Astrocyte (in vitro differentiated cells and primary cell): ENCODE results near the gene LSM4. TPM values are rescaled to one million over a fixed set of nuclear protein-coding genes. Genes with fewer than 3 reads are reported as not detected.

Experiments used
- DNase-seq: peaks from one replicate; pipeline ENCODE4 v3.0.0-alpha.2; 2010; ENCODE audit warnings: low read depth
- FAIRE-seq: peaks from 2 replicates; lab custom pipeline; 2011; peaks lifted over from hg19 to GRCh38; lab: Jason Lieb, UNC
- H2AFZ ChIP-seq: 2 replicates; pipeline ENCODE4 v1.6.0; 2012; ENCODE audit warnings: low read depth, low read length, inconsistent platforms
- H3K27ac ChIP-seq: 2 replicates; pipeline ENCODE4 v1.5.1; 2011; ENCODE audit warnings: low read depth, low read length, inconsistent platforms
- H3K27me3 ChIP-seq: 2 replicates; pipeline ENCODE4 v1.6.0; 2011; ENCODE audit warnings: low read length, inconsistent platforms; ENCODE audit not compliant: insufficient read depth
- H3K36me3 ChIP-seq: 2 replicates; pipeline ENCODE4 v1.5.1; 2011; ENCODE audit warnings: low read length, inconsistent platforms; ENCODE audit not compliant: insufficient read depth
- H3K4me1 ChIP-seq: 2 replicates; pipeline ENCODE4 v1.5.1; 2011; ENCODE audit warnings: low read length, inconsistent platforms; ENCODE audit not compliant: insufficient read depth
- H3K4me2 ChIP-seq: 2 replicates; pipeline ENCODE4 v1.6.0; 2012; ENCODE audit warnings: low read length, inconsistent platforms
- H3K4me3 ChIP-seq: 2 replicates; pipeline ENCODE4 v1.5.1; 2011; ENCODE audit warnings: low read depth, mild to moderate bottlenecking, low read length, inconsistent platforms; ENCODE audit not compliant: insufficient read depth
- H3K79me2 ChIP-seq: 2 replicates; pipeline ENCODE4 v1.6.0; 2012; ENCODE audit warnings: mild to moderate bottlenecking, low read length, inconsistent platforms; ENCODE audit not compliant: insufficient read depth
- H3K9ac ChIP-seq: 2 replicates; pipeline ENCODE4 v1.6.0; 2012; ENCODE audit warnings: mild to moderate bottlenecking, low read length, inconsistent platforms
- H3K9me3 ChIP-seq: 2 replicates; pipeline ENCODE4 v1.5.1; 2012; ENCODE audit warnings: low read depth, mild to moderate bottlenecking, low read length, inconsistent platforms; ENCODE audit not compliant: insufficient read depth
- H4K20me1 ChIP-seq: 2 replicates; pipeline ENCODE4 v1.6.0; 2012; ENCODE audit warnings: low read length, inconsistent platforms; ENCODE audit not compliant: insufficient read depth
- H3K27ac Mint-ChIP-seq: one replicate; pipeline ENCODE4 v1.8.0; 2021; ENCODE audit warnings: mild to moderate bottlenecking, mixed read lengths; ENCODE audit not compliant: unreplicated experiment
- H3K27me3 Mint-ChIP-seq: one replicate; pipeline ENCODE4 v1.8.0; 2021; ENCODE audit warnings: low read depth, mixed read lengths; ENCODE audit not compliant: unreplicated experiment
- H3K36me3 Mint-ChIP-seq: one replicate; pipeline ENCODE4 v1.8.0; 2021; ENCODE audit warnings: low read depth, mixed read lengths; ENCODE audit not compliant: unreplicated experiment
- H3K4me1 Mint-ChIP-seq: one replicate; pipeline ENCODE4 v1.8.0; 2021; ENCODE audit warnings: low read depth, mixed read lengths; ENCODE audit not compliant: unreplicated experiment
- H3K4me3 Mint-ChIP-seq: one replicate; pipeline ENCODE4 v1.8.0; 2021; ENCODE audit warnings: mild to moderate bottlenecking, moderate library complexity, mixed read lengths; ENCODE audit not compliant: unreplicated experiment
- H3K9me3 Mint-ChIP-seq: one replicate; pipeline ENCODE4 v1.8.0; 2021; ENCODE audit warnings: mild to moderate bottlenecking, mixed read lengths; ENCODE audit not compliant: unreplicated experiment
- CTCF ChIP-seq: IDR thresholded peaks from 2 replicates; pipeline ENCODE4 v1.5.1; 2011; ENCODE audit warnings: low read depth, mild to moderate bottlenecking, inconsistent platforms, low read length, moderate library complexity; ENCODE audit not compliant: insufficient read depth
- EZH2 ChIP-seq: IDR thresholded peaks from 2 replicates; pipeline ENCODE4 v1.6.1; 2012; ENCODE audit warnings: mild to moderate bottlenecking, low read length, inconsistent platforms; ENCODE audit not compliant: insufficient read depth
- total RNA-seq: library from RNA; stranded (reverse); gene quantifications from 2 replicates; pipeline ENCODE4 v1.2.1, GENCODE V29; 2021

LSM4 gene
- total RNA-seq, 1 donor from 2014 or later, result 127 TPM

DNA sequence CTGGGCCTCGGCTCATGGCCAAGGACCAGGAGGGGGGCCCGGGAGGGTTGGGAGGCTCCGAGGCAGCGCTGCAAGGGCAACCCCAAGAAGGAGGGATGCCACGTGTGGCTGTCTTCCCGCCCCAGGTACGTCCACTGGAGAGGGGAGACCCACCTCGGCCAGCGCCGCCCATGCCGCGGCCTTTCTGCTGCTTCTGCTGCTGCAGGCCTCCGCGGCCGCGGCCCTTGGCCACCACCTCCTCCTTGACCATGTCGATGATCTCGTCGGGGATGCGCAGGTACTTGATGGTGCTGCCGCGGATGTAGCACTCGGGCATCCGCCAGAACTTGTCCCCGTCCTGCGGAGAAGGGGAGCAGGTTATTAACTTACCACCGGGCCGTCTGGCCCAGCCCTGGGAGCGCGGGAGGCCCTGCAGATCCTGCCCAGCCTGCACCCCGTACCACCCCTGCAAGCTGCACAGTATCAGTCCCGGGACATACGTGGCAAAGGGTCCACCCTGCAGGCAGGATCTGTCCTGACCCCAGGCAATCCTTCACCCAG is 13.3 kb downstream of the LSM4 start:
- Histone ChIP-seq H3K27me3 (no peaks in the 10 kb centered on the region), H3K4me3 (no peak overlapping the region), H2AFZ (no peak overlapping the region), H4K20me1 (no peaks in the 10 kb centered on the region), H3K79me2 (no peaks in the 10 kb centered on the region), H3K9me3 (no peaks in the 10 kb centered on the region), H3K4me1 (peaks cover 8% of the 10 kb centered on the region), H3K36me3 (peaks cover 4% of the 10 kb centered on the region), H3K27ac (no peak overlapping the region), H3K4me2 (no peak overlapping the region), H3K9ac (no peak overlapping the region)
- Mint-ChIP-seq H3K27me3 (no peaks in the 10 kb centered on the region), H3K36me3 (peaks cover 4% of the 10 kb centered on the region), H3K9me3 (no peaks in the 10 kb centered on the region), H3K4me3 (no peak overlapping the region), H3K27ac (no peak overlapping the region), H3K4me1 (peaks cover 7% of the 10 kb centered on the region)
- FAIRE-seq (no peak), DNase-seq (no peak)
- TF ChIP-seq EZH2 (no peak), CTCF (no peak)

GRCh38 chr19:18308948-18309325 is 13.9 kb downstream of the LSM4 start:
- Mint-ChIP-seq H3K4me3 (no peak overlapping the region), H3K9me3 (no peaks in the 10 kb centered on the region), H3K27me3 (no peaks in the 10 kb centered on the region), H3K36me3 (peaks cover 2% of the 10 kb centered on the region), H3K4me1 (peaks cover 13% of the 10 kb centered on the region), H3K27ac (no peak overlapping the region)
- H2AFZ ChIP-seq, result no peak overlapping the region
- FAIRE-seq (no peak), DNase-seq (no peak)
- no peak overlapping the region for H3K27ac ChIP-seq
- H3K79me2 ChIP-seq, result no peaks in the 10 kb centered on the region
- no peaks in the 10 kb centered on the region for H4K20me1 ChIP-seq
- no peak overlapping the region for H3K4me3 ChIP-seq
- TF ChIP-seq EZH2 (no peak), CTCF (no peak)
- H3K9me3 ChIP-seq, result no peaks in the 10 kb centered on the region
- H3K9ac ChIP-seq, result no peak overlapping the region
- H3K36me3 ChIP-seq, result peaks cover 2% of the 10 kb centered on the region
- H3K27me3 ChIP-seq, result no peaks in the 10 kb centered on the region
- peaks cover 15% of the 10 kb centered on the region for H3K4me1 ChIP-seq
- H3K4me2 ChIP-seq, result no peak overlapping the region
